MM.1S (cell line): ENCODE measurements around the gene PHLDB1.

Experiments used
- DNase-seq: peaks from one replicate; pipeline ENCODE4 v3.0.0-alpha.2; 2015
- H2AFZ ChIP-seq: fragments of 300-600 bp; sonication (generic); 2 replicates; pipeline ENCODE4 v1.6.0; 2016; ENCODE audit warnings: antibody characterized with exemption, low read length
- H3F3A ChIP-seq: fragments of 300-600 bp; sonication (generic); 2 replicates; pipeline ENCODE4 v1.6.1; 2016; ENCODE audit warnings: mild to moderate bottlenecking, antibody characterized with exemption, low read length, moderate library complexity, mixed read lengths; ENCODE audit not compliant: insufficient read depth
- H3K27ac ChIP-seq: fragments of 300-600 bp; sonication (generic); 2 replicates; pipeline ENCODE4 v1.5.1; 2016; ENCODE audit warnings: mild to moderate bottlenecking, low read length
- H3K27me3 ChIP-seq: fragments of 300-600 bp; sonication (generic); replicated peaks from 2 replicates; pipeline ENCODE4 v1.6.0; 2016; ENCODE audit warnings: low read length; ENCODE audit not compliant: insufficient read depth
- H3K36me3 ChIP-seq: fragments of 300-600 bp; sonication (generic); replicated peaks from 2 replicates; pipeline ENCODE4 v1.6.1; 2016; ENCODE audit warnings: mild to moderate bottlenecking, low read length, mixed read lengths; ENCODE audit not compliant: insufficient read depth
- H3K4me1 ChIP-seq: fragments of 300-600 bp; sonication (generic); 2 replicates; pipeline ENCODE4 v1.6.1; 2016; ENCODE audit warnings: low read length, mixed read lengths
- H3K4me2 ChIP-seq: fragments of 300-600 bp; sonication (generic); 2 replicates; pipeline ENCODE4 v1.6.0; 2016; ENCODE audit warnings: low read depth, low read length
- H3K4me3 ChIP-seq: fragments of 300-600 bp; sonication (generic); 2 replicates; pipeline ENCODE4 v1.5.1; 2016; ENCODE audit warnings: low read length, mixed read lengths
- H3K79me2 ChIP-seq: fragments of 300-600 bp; sonication (generic); 2 replicates; pipeline ENCODE4 v1.6.1; 2016; ENCODE audit warnings: mixed run types, low read length, mixed read lengths
- H3K9ac ChIP-seq: fragments of 300-600 bp; sonication (generic); 2 replicates; pipeline ENCODE4 v1.6.1; 2016; ENCODE audit warnings: low read length, mixed read lengths
- H3K9me2 ChIP-seq: fragments of 300-600 bp; sonication (generic); replicated peaks from 2 replicates; pipeline ENCODE4 v1.6.1; 2016; ENCODE audit warnings: mild to moderate bottlenecking, low read length, mixed read lengths; ENCODE audit not compliant: insufficient read depth
- H3K9me3 ChIP-seq: fragments of 300-600 bp; sonication (generic); replicated peaks from 2 replicates; pipeline ENCODE4 v1.6.1; 2016; ENCODE audit warnings: mild to moderate bottlenecking, low read length, mixed read lengths; ENCODE audit not compliant: insufficient read depth
- H4K20me1 ChIP-seq: fragments of 300-600 bp; sonication (generic); 2 replicates; pipeline ENCODE4 v1.6.1; 2016; ENCODE audit warnings: mild to moderate bottlenecking, low read length, moderate library complexity, mixed read lengths; ENCODE audit not compliant: insufficient read depth
- CTCF ChIP-seq: fragments of 300-600 bp; sonication (generic); IDR thresholded peaks from 2 replicates; pipeline ENCODE4 v1.5.1; 2016; ENCODE audit warnings: antibody characterized with exemption, low read length, mixed read lengths
- EZH2 ChIP-seq: fragments of 300-600 bp; sonication (generic); optimal IDR thresholded peaks from 2 replicates; pipeline ENCODE3; 2017; ENCODE audit warnings: low read depth, mild to moderate bottlenecking, antibody characterized with exemption, low read length, mixed read lengths
- EZH2phosphoT487 ChIP-seq: fragments of 300-600 bp; sonication (generic); IDR thresholded peaks from 2 replicates; pipeline ENCODE4 v1.6.1; 2018; ENCODE audit warnings: antibody characterized with exemption, low read length

Gene PHLDB1

GRCh38 chr11:118631142-118631909 is 23.9 kb downstream of the PHLDB1 start:
- Histone ChIP-seq H3K27me3 (peaks cover 42% of the 10 kb centered on the region), H3K4me3 (no peak overlapping the region), H2AFZ (no peak overlapping the region), H3K9ac (no peak overlapping the region), H3K4me1 (no peaks in the 10 kb centered on the region), H3K9me2 (no peaks in the 10 kb centered on the region), H4K20me1 (no peaks in the 10 kb centered on the region), H3F3A (no peaks in the 10 kb centered on the region), H3K4me2 (no peak overlapping the region), H3K9me3 (no peaks in the 10 kb centered on the region), H3K36me3 (no peaks in the 10 kb centered on the region), H3K27ac (no peak overlapping the region), H3K79me2 (no peaks in the 10 kb centered on the region)
- DNase-seq = no peak
- TF ChIP-seq EZH2 = no peak
- TF ChIP-seq CTCF = no peak
- no peak for TF ChIP-seq EZH2phosphoT487

- H3K79me2 ChIP-seq = no peaks in the 10 kb centered on the region
- no peak overlapping the region for H3K4me2 ChIP-seq
- no peak overlapping the region for H3K4me3 ChIP-seq
- no peaks in the 10 kb centered on the region for H4K20me1 ChIP-seq
- H3K4me1 ChIP-seq = no peaks in the 10 kb centered on the region
- H3F3A ChIP-seq = no peaks in the 10 kb centered on the region
- no peaks in the 10 kb centered on the region for H3K36me3 ChIP-seq
- no peak overlapping the region for H2AFZ ChIP-seq
- no peak for TF ChIP-seq EZH2
- TF ChIP-seq EZH2phosphoT487 = no peak
- no peak for TF ChIP-seq CTCF
- no peak for DNase-seq
- no peak overlapping the region for H3K27ac ChIP-seq
- H3K9me3 ChIP-seq = no peaks in the 10 kb centered on the region
- no peaks in the 10 kb centered on the region for H3K9me2 ChIP-seq
- no peak overlapping the region for H3K9ac ChIP-seq
- H3K27me3 ChIP-seq = peaks cover 33% of the 10 kb centered on the region
These were observed 25.3 kb downstream of the PHLDB1 start for GRCh38 chr11:118632577-118633318.

- H3K36me3 ChIP-seq = no peaks in the 10 kb centered on the region
These were observed 25.9 kb downstream of the PHLDB1 start for GRCh38 chr11:118633319-118633690.

More at GRCh38 chr11:118633319-118633690, 25.9 kb downstream of the PHLDB1 start:
- H3K9me2 ChIP-seq = no peaks in the 10 kb centered on the region
- H3F3A ChIP-seq = no peaks in the 10 kb centered on the region
- H3K9me3 ChIP-seq = no peaks in the 10 kb centered on the region
- H3K4me1 ChIP-seq = no peaks in the 10 kb centered on the region
- H4K20me1 ChIP-seq = no peaks in the 10 kb centered on the region
- no peak overlapping the region for H3K4me2 ChIP-seq
- TF ChIP-seq EZH2 (no peak), EZH2phosphoT487 (no peak)
- H3K27me3 ChIP-seq = peaks cover 27% of the 10 kb centered on the region
- H3K9ac ChIP-seq = no peak overlapping the region
- no peak overlapping the region for H2AFZ ChIP-seq
- H3K4me3 ChIP-seq = no peak overlapping the region
- no peaks in the 10 kb centered on the region for H3K79me2 ChIP-seq
- DNase-seq = no peak
- no peak overlapping the region for H3K27ac ChIP-seq
